Spleen (tissue), 11 donors: ENCODE measurements around the gene TTLL12. TPM values are rescaled to one million over a fixed set of nuclear protein-coding genes. Genes with fewer than 3 reads are reported as not detected.

Source experiments
- DNase-seq: peaks from one replicate; pipeline ENCODE4 v3.0.0-alpha.2; 2020
- H3K27ac ChIP-seq, 8 donors: fragments of 200-600 bp; sonication (generic) in 7 of 8; 1 replicate in 4 of 8; 2 replicates in 4 of 8; pipeline versions ENCODE4 v1.5.0 to v1.8.0; 2016 to 2021; ENCODE audit warnings: inconsistent platforms in 4 of 8, mild to moderate bottlenecking in 4 of 8, moderate library complexity in 1 of 8
- H3K27me3 ChIP-seq, 7 donors: fragments of 200-600 bp; sonication (generic) in 6 of 7; replicated peaks in 1 of 7; 1 replicate in 4 of 7; 2 replicates in 3 of 7; pipeline versions ENCODE4 v1.5.0 to v1.8.0; 2016 to 2021; ENCODE audit warnings: inconsistent platforms in 3 of 7, mild to moderate bottlenecking in 1 of 7
- H3K36me3 ChIP-seq, 6 donors: fragments of 200-600 bp; sonication (generic) in 5 of 6; 1 replicate in 4 of 6; 2 replicates in 2 of 6; pipeline versions ENCODE4 v1.5.0 to v1.8.0; 2016 to 2021; ENCODE audit warnings: inconsistent platforms in 2 of 6
- H3K4me1 ChIP-seq, 6 donors: fragments of 200-600 bp; sonication (generic) in 5 of 6; 1 replicate in 3 of 6; 2 replicates in 3 of 6; pipeline versions ENCODE4 v1.5.0 to v1.8.0; 2016 to 2021; ENCODE audit warnings: inconsistent platforms in 3 of 6
- H3K4me3 ChIP-seq, 8 donors: fragments of 200-600 bp; sonication (generic) in 7 of 8; 1 replicate in 4 of 8; 2 replicates in 4 of 8; pipeline versions ENCODE4 v1.5.0 to v1.8.0; 2016 to 2021; ENCODE audit warnings: inconsistent platforms in 4 of 8, mild to moderate bottlenecking in 4 of 8, moderate library complexity in 2 of 8
- H3K9me3 ChIP-seq, 8 donors: fragments of 200-600 bp; sonication (generic) in 7 of 8; 1 replicate in 4 of 8; 2 replicates in 4 of 8; pipeline versions ENCODE4 v1.5.0 to v1.8.0; 2016 to 2021; ENCODE audit warnings: inconsistent platforms in 4 of 8
- CTCF ChIP-seq, 11 experiments: fragments of 200-600 bp in 7 of 11; fragments of 450-650 bp in 4 of 11; sonication (generic) in 4 of 11; IDR thresholded peaks in 8 of 11; conservative IDR thresholded peaks in 3 of 11; 1 replicate in 7 of 11; 2 replicates in 4 of 11; pipeline versions ENCODE4 v1.4.0 to v1.8.0; 2016 to 2021; ENCODE audit warnings: antibody characterized with exemption in 11 of 11, inconsistent platforms in 4 of 11, mild to moderate bottlenecking in 1 of 11
- POLR2A ChIP-seq, 3 donors: fragments of 450-650 bp; IDR thresholded peaks; one replicate each; pipeline ENCODE4 v1.5.1; 2017; ENCODE audit warnings: antibody characterized with exemption in 3 of 3, mild to moderate bottlenecking in 1 of 3
- POLR2AphosphoS5 ChIP-seq, 3 donors: sonication (generic); formaldehyde crosslinking; IDR thresholded peaks; one replicate each; pipeline ENCODE4 v1.5.1; 2017; ENCODE audit warnings: antibody characterized with exemption in 3 of 3
- WGBS, 5 donors: extraction: QIAGEN DNeasy Blood & Tissue Kit in 3 of 5; methylation state at CpG; one replicate each; pipeline versions ENCODE4 v1.1.5 to v1.1.7; 2013 to 2018; 5-methylcytosine and 5-hydroxymethylcytosine counted together
- intact Hi-C: fragments of 100-400 bp; cut with DNase I; formaldehyde crosslinking; loops from one replicate; pipeline ENCODE4 v1.15.0; 2023; ENCODE audit warnings: low total_unique reads
- polyA plus RNA-seq, 3 donors: library from polyadenylated mRNA; stranded (reverse); fragments of 200-250 nt; gene quantifications; one replicate each; pipeline ENCODE4 v1.2.1, GENCODE V29; 2013
- total RNA-seq, 7 donors: library from RNA; depleted of rRNA in 3 of 7; stranded (reverse); fragments of >200 nt in 3 of 7; fragmentation: NEBNext Ultra II Directional in 4 of 7; extraction: Animal tissue kit (Norgen Biotek cat#: 25700) in 4 of 7; gene quantifications; one replicate each; pipeline versions ENCODE4 v1.1.0 to v1.2.1, GENCODE V29; 2016 to 2021
- donor health status: healthy with polysubstance abuse.
- donor health status: DM: no; HTN: no; CAD: no; lungs with moderate emphysema.
- donor health status: DM: no; HTN: no; CAD: no.
- donor health status: Bipolar disorder and iron deficiency.
- donor health status: healthy.
- donor health status: DM: no; HTN: no; CAD: no.
- donor health status: DM: yes; HTN: yes; CAD: no.

Gene TTLL12
- total and polyA plus RNA-seq, 10 donors = 8.7 to 21.6 (median 18.2) TPM

GRCh38 chr22:43210631-43211515 is 23.9 kb upstream of the TTLL12 start:
- peaks cover 0 to 22% (median 0%) of the 10 kb centered on the region in 6 donors for H3K36me3 ChIP-seq
- 87 to 92% (median 90%) methylated on average over 21 to 34 of the region's 34 CpGs for WGBS, 5 donors
- H3K27ac ChIP-seq = no peak overlapping the region
- intact Hi-C loops = no loop called here
- peaks cover 0 to 11% (median 4%) of the 10 kb centered on the region in 6 donors for H3K4me1 ChIP-seq
- H3K4me3 ChIP-seq = no peak overlapping the region
- no peak for DNase-seq
- TF ChIP-seq POLR2AphosphoS5 (IDR thresholded peaks at IDR 0.05) = no peak
- no peak for TF ChIP-seq CTCF (IDR thresholded peaks at IDR 0.05 in 8 of 11, conservative IDR thresholded peaks at IDR 0.05 in 3 of 11)
- no peaks in the 10 kb centered on the region for H3K9me3 ChIP-seq
- no peaks in the 10 kb centered on the region for H3K27me3 ChIP-seq

DNA sequence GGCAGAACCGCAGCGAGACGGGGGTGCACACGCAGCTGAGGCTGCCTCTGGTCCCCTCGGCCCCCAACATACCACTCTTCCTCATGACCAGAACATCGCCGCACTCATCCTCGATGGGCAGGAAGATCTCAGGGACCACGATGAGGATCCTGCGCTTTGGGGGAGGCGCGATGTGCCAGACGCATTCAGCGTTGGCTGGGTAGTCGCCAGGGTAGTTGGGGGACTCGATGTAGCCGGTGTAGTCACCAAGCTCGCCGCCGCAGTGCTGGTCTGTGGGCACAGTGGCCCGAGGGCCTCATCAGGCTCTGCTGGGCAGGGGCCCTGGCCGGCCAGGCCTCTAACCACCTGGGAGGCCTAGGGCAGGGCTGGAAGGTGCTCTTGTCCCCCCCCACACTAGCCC is 23.0 kb upstream of the TTLL12 start:
- no peaks in the 10 kb centered on the region for H3K27me3 ChIP-seq
- TF ChIP-seq CTCF (IDR thresholded peaks at IDR 0.05 in 8 of 11, conservative IDR thresholded peaks at IDR 0.05 in 3 of 11) = no peak
- TF ChIP-seq POLR2A (IDR thresholded peaks at IDR 0.05) = no peak
- no peak for TF ChIP-seq POLR2AphosphoS5 (IDR thresholded peaks at IDR 0.05)
- H3K27ac ChIP-seq = no peak overlapping the region
- peaks cover 0 to 22% (median 0%) of the 10 kb centered on the region in 6 donors for H3K36me3 ChIP-seq
- no peak overlapping the region for H3K4me3 ChIP-seq
- WGBS, 5 donors = 80 to 92% (median 90%) methylated on average over 18 to 22 of the region's 22 CpGs
- H3K9me3 ChIP-seq = no peaks in the 10 kb centered on the region
- no peak for DNase-seq
- peaks cover 0 to 11% (median 4%) of the 10 kb centered on the region in 6 donors for H3K4me1 ChIP-seq
- intact Hi-C loops = no loop called here

GRCh38 chr22:43209523-43209890 is 22.6 kb upstream of the TTLL12 start:
- no peaks in the 10 kb centered on the region for H3K9me3 ChIP-seq
- DNase-seq = no peak
- H3K27me3 ChIP-seq = no peaks in the 10 kb centered on the region
- peaks cover 0 to 11% (median 4%) of the 10 kb centered on the region in 6 donors for H3K4me1 ChIP-seq
- intact Hi-C loops = no loop called here
- no peak overlapping the region for H3K4me3 ChIP-seq
- 88 to 94% (median 93%) methylated on average over 3 to 15 of the region's 15 CpGs for WGBS, 5 donors
- peaks cover 0 to 22% (median 0%) of the 10 kb centered on the region in 6 donors for H3K36me3 ChIP-seq
- H3K27ac ChIP-seq = no peak overlapping the region
- TF ChIP-seq POLR2A (IDR thresholded peaks at IDR 0.05) = no peak
- no peak for TF ChIP-seq POLR2AphosphoS5 (IDR thresholded peaks at IDR 0.05)
- TF ChIP-seq CTCF (IDR thresholded peaks at IDR 0.05 in 8 of 11, conservative IDR thresholded peaks at IDR 0.05 in 3 of 11) = no peak

GRCh38 chr22:43208703-43209522 is 22.0 kb upstream of the TTLL12 start:
- DNase-seq = no peak
- intact Hi-C loops = no loop called here
- peaks cover 0 to 22% (median 0%) of the 10 kb centered on the region in 6 donors for H3K36me3 ChIP-seq
- H3K27me3 ChIP-seq = no peaks in the 10 kb centered on the region
- 83 to 91% (median 87%) methylated on average over 13 to 26 of the region's 26 CpGs for WGBS, 5 donors
- TF ChIP-seq POLR2AphosphoS5 (IDR thresholded peaks at IDR 0.05) (no peak), CTCF (IDR thresholded peaks at IDR 0.05 in 8 of 11, conservative IDR thresholded peaks at IDR 0.05 in 3 of 11) (no peak)
- H3K4me1 ChIP-seq = peaks cover 0 to 11% (median 4%) of the 10 kb centered on the region in 6 donors
- no peaks in the 10 kb centered on the region for H3K9me3 ChIP-seq
- no peak overlapping the region for H3K27ac ChIP-seq
- H3K4me3 ChIP-seq = no peak overlapping the region
